Muscle layer of duodenum (tissue), 2 donors: ENCODE data around the gene TRAPPC2.

Experiments
- H3K27ac ChIP-seq: one replicate; pipeline ENCODE4 v1.7.0; 2013; ENCODE audit warnings: mild to moderate bottlenecking, low read length
- H3K27me3 ChIP-seq: one replicate; pipeline ENCODE4 v1.7.0; 2013; ENCODE audit warnings: low read depth, mild to moderate bottlenecking, control low read depth, low read length
- H3K36me3 ChIP-seq, 2 donors: one replicate each; pipeline ENCODE4 v1.7.0; 2013; ENCODE audit warnings: low read length in 2 of 2, control low read depth in 1 of 2, mild to moderate bottlenecking in 1 of 2; ENCODE audit not compliant: insufficient read depth in 2 of 2, control insufficient read depth in 1 of 2
- H3K4me1 ChIP-seq, 2 donors: one replicate each; pipeline ENCODE4 v1.7.0; 2013; ENCODE audit warnings: low read length in 2 of 2, mild to moderate bottlenecking in 2 of 2, control low read depth in 1 of 2, moderate library complexity in 1 of 2; ENCODE audit not compliant: insufficient read depth in 2 of 2, control insufficient read depth in 1 of 2
- H3K4me3 ChIP-seq, 2 donors: one replicate each; pipeline ENCODE4 v1.7.0; 2013; ENCODE audit warnings: low read length in 2 of 2, low read depth in 1 of 2, mild to moderate bottlenecking in 1 of 2
- H3K9me3 ChIP-seq, 2 donors: one replicate each; pipeline ENCODE4 v1.7.0; 2013; ENCODE audit warnings: low read length in 2 of 2, control low read depth in 1 of 2, mild to moderate bottlenecking in 1 of 2; ENCODE audit not compliant: control insufficient read depth in 1 of 2
- donor health status: healthy.

The TRAPPC2 gene

GRCh38 chrX:13664020-13664419, 70.4 kb downstream of the TRAPPC2 start:
- Histone ChIP-seq H3K27ac (no peak overlapping the region), H3K4me3 (no peak overlapping the region), H3K36me3 (no peaks in the 10 kb centered on the region), H3K4me1 (peaks cover 0 to 6% of the 10 kb centered on the region in 2 donors), H3K27me3 (no peaks in the 10 kb centered on the region), H3K9me3 (no peaks in the 10 kb centered on the region)

- H3K4me3 ChIP-seq: peak overlapping the region; percentile 38 to 46
- peak overlapping the region; percentile 77 for H3K27ac ChIP-seq
- H3K9me3 ChIP-seq: no peaks in the 10 kb centered on the region
Observed at GRCh38 chrX:13662355-13662791, 72.0 kb downstream of the TRAPPC2 start.

More at GRCh38 chrX:13662355-13662791, 72.0 kb downstream of the TRAPPC2 start:
- peaks cover 0 to 6% of the 10 kb centered on the region in 2 donors for H3K4me1 ChIP-seq
- no peaks in the 10 kb centered on the region for H3K36me3 ChIP-seq
- H3K27me3 ChIP-seq: no peaks in the 10 kb centered on the region
